ENCODE data around the gene ASCC2.

GRCh38 chr22:29784451-29785361 lies 53.4 kb downstream of the ASCC2 start:
- no peak for TF ChIP-seq REST (IDR thresholded peaks at IDR 0.05; ENCODE audit: insufficient read depth in 1 of 2, low read depth in 2 of 2, low read length in 2 of 2)
- no peak for TF ChIP-seq POLR2AphosphoS5 (IDR thresholded peaks at IDR 0.05; ENCODE audit: low read depth, low read length)

All from PFSK-1 (cell line).